AG04449 (cell line): ENCODE measurements around the gene LDLRAD3.
"Not testable (repeated sequence)": the region's sequence is repeated elsewhere in the genome, so short reads cannot be mapped to it uniquely, and the experiment has no call there.

Experiments
- CTCF ChIA-PET: fragments of 350-600 bp; formaldehyde crosslinking; extraction: SDS; loops from one replicate; lab custom pipeline; 2021; ENCODE audit warnings: antibody characterized with exemption; lab: Yijun Ruan, JAX
- POLR2A ChIA-PET: fragments of 400-600, 350-600 bp; formaldehyde crosslinking; extraction: SDS; loops from one replicate; lab custom pipeline; 2020; ENCODE audit warnings: antibody characterized with exemption, inconsistent platforms; lab: Yijun Ruan, JAX
- DNase-seq: peaks from one replicate; pipeline ENCODE4 v3.0.0-alpha.2; 2010; ENCODE audit warnings: low read depth, low spot score
- H3K4me3 ChIP-seq: 2 replicates; pipeline ENCODE4 v1.5.1; 2011; ENCODE audit warnings: low read depth, mild to moderate bottlenecking, control low read depth, low read length
- TF ChIP-seq, protein P1 (sequence below): IDR thresholded peaks from one replicate; pipeline ENCODE4 v1.5.1; 2011; ENCODE audit warnings: mild to moderate bottlenecking, moderate library complexity, low read length, control low read depth, inconsistent platforms; ENCODE audit not compliant: insufficient read depth; ENCODE audit errors: missing control alignments

The LDLRAD3 gene

DNA sequence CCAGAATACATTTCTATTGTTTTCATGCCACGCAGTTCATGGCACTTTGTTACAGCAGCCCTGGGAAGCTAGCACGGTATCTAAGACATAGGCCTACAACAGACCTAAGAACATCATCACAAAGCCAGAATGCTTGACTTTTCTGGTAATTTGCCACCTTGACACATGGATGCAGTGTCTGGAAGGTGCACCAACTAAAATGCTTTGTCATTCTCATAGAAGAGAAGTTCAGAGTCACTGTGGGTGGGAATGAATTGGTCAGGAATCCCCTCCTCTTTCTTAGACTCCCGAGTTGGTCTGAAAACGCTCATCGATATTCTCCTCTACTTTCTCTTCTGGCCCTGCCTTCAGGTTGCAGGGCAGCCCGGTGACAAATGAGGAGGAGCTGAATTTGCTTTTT is 223.9 kb downstream of the LDLRAD3 start:
- CTCF ChIA-PET, result interaction anchor here (0.8 to 2.2 kb wide), 2 partner anchors 13 to 91 kb away, joined by 3 to 7 read pairs; no protein-coding TSS in a partner anchor
- no peak for DNase-seq
- POLR2A ChIA-PET, result no interaction called here
- TF ChIP-seq, protein P1, sequence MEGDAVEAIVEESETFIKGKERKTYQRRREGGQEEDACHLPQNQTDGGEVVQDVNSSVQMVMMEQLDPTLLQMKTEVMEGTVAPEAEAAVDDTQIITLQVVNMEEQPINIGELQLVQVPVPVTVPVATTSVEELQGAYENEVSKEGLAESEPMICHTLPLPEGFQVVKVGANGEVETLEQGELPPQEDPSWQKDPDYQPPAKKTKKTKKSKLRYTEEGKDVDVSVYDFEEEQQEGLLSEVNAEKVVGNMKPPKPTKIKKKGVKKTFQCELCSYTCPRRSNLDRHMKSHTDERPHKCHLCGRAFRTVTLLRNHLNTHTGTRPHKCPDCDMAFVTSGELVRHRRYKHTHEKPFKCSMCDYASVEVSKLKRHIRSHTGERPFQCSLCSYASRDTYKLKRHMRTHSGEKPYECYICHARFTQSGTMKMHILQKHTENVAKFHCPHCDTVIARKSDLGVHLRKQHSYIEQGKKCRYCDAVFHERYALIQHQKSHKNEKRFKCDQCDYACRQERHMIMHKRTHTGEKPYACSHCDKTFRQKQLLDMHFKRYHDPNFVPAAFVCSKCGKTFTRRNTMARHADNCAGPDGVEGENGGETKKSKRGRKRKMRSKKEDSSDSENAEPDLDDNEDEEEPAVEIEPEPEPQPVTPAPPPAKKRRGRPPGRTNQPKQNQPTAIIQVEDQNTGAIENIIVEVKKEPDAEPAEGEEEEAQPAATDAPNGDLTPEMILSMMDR, result no peak
- H3K4me3 ChIP-seq, result no peak overlapping the region

DNA sequence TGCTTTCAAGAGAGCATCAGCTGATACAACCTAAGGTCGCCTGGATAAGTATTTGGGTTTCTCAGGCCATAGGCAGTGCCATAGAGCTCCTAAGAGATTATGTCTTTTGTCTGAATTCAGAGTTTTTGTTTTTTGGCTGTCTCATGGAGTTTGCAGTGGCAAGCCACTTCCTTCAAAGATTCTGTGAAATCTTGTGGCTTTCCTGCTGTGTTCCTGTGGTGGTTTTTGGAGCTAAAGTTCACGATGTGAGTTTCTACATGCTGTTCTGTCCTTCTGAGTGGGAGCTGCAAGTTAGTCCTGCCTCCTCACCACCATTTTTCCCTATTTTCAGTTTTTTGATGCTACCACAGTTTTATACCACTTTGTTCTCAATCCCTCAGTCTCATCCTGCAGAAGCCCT is 234.0 kb downstream of the LDLRAD3 start:
- ChIA-PET POLR2A (no interaction called here), CTCF (interaction anchor here (1.3 kb wide), 1 partner anchor 15 kb away, joined by 3 read pairs; no protein-coding TSS in a partner anchor)
- DNase-seq, result no peak
- TF ChIP-seq, protein P1, result no peak
- H3K4me3 ChIP-seq, result no peak overlapping the region

DNA sequence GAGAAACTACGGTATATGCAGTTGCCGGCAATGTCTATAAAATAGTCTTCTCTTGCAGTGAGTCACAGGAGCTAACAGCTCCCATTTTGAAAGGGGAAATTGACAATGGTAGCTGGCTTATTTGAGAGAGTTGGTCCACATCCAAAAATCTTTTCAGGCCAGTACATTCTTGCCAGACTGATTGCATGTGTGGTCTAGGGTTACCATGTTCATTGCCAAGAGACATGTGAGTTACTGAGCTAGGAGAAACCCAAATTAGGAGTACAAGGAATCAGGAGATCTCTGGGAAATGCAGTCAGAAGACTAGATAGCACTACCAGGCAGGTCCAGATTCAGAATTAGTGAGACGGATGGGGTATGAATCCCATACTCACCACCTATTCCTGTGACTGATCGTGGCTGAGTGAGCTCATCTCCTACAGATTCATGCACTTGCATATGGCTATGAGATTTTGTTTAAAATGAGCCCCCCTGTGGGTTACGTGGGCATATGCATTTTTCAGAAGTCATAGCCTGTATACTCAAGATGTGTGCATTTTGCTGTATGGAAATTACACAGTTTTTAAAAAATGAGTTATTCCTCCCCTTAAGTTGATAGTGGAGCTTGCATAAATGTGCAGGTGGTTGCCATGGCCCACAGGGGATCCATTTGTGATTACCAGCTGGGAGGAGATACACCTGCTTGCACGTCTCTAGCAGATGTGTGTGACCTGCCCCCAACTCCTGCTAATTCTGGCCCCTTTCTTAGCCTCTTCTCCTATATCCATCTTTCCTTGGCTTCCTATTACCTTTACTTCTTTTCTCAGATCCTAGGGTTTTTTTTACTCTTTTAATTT is 242.7 kb downstream of the LDLRAD3 start:
- CTCF ChIA-PET, result interaction anchor here (0.7 kb wide), 1 partner anchor 364 kb away, joined by 3 read pairs; no protein-coding TSS in a partner anchor
- POLR2A ChIA-PET, result no interaction called here
- peak; percentile 61 for DNase-seq

DNA sequence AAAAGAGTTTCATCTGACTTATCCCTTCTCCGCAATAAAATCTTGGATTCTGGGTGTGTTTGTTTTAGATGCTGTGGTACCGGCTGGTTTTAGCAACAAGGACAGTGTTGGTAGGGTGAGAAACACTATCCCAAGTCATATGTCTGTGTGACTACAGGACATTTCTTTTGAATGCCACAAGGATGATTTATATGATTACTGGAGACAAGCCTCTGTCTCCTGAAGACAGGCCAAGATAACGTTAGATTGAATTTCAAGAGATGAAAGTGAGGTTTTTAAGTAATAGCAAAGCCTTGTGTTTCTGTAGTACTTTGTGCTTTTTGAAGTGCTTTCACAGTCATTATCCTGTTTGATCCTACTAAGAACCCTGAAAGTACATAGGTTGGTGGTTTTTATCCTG is 243.8 kb downstream of the LDLRAD3 start:
- TF ChIP-seq, protein P1, result no peak
- DNase-seq, result no peak
- no peak overlapping the region for H3K4me3 ChIP-seq
- ChIA-PET POLR2A (no interaction called here), CTCF (no interaction called here)

More for the DNA sequence above, 242.7 kb downstream of the LDLRAD3 start:
- TF ChIP-seq, protein P1, result no peak
- H3K4me3 ChIP-seq, result no peak overlapping the region

DNA sequence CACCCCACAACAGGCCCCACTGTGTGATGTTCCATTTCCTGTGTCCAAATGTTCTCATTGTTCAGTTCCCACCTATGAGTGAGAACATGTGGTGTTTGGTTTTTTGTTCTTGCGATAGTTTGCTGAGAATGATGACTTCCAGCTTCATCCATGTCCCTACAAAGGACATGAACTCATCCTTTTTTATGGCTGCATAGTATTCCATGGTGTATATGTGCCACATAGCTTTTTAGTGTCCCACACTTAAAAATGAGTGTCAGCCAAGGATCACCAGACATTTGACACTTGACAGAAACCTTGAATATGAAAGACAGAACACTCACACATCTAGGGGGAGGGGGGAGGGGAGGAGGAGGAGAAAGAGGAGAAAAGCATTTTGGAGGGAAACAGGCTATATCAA is 245.9 kb downstream of the LDLRAD3 start:
- CTCF ChIA-PET, result interaction anchor here (1.4 kb wide), 1 partner anchor 21 kb away, joined by 3 read pairs; no protein-coding TSS in a partner anchor
- DNase-seq, H3K4me3 ChIP-seq, POLR2A ChIA-PET: not testable (repeated sequence)

DNA sequence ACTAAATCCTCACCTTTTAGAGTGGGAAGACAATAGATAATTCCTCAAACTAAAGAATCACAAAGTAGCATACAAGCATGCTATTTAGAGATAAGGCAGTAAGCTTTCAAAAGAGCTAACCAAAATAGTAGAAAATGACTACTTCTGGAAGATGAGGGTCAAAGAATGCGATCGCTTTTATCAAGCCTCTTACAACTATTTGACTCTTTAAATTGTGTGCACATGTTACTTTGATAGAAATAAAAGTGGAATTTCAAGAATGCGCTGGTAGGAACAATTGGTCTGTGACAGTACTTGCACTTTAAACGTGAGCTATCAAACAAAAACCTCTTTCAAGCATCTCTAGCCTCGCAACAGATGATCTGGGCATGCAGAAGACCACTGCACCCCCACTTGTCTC is 248.1 kb downstream of the LDLRAD3 start:
- H3K4me3 ChIP-seq, result no peak overlapping the region
- DNase-seq, result no peak
- POLR2A ChIA-PET, result no interaction called here
- CTCF ChIA-PET, result interaction anchor here (0.5 to 2.7 kb wide), 2 partner anchors 60 to 370 kb away, joined by 3 to 9 read pairs; no protein-coding TSS in a partner anchor
- TF ChIP-seq, protein P1, result no peak
